HL-60 (cell line): ENCODE data around the gene AP2B1.

Experiments used
- CTCF ChIP-seq: IDR thresholded peaks from one replicate; pipeline ENCODE4 v1.5.1; 2011; ENCODE audit warnings: low read length, control low read depth, inconsistent platforms; ENCODE audit not compliant: insufficient read depth
- GABPA ChIP-seq: IDR thresholded peaks from 2 replicates; pipeline ENCODE4 v1.6.1; 2012; ENCODE audit warnings: low read depth
- REST ChIP-seq: IDR thresholded peaks from 2 replicates; pipeline ENCODE4 v1.6.1; 2012; ENCODE audit warnings: low read depth; ENCODE audit not compliant: insufficient replicate concordance

DNA sequence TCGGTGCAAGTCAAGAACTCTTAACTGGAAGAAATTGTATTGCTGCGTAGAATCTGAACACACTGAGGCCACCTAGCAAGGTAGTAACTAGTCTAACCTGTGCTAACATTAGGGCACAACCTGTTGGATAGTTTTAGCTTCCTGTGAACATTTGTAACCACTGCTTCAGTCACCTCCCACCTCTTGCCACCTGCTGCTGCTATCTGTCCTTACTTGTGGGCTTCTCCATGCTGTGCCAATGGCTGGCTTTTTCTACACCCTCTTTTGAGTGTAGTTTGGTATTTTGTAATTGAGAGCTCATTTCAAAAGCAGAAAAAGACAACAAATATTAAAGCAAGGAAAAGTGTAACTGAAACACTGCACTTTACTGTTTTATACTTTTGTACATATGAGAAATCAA lies 136.6 kb downstream of the AP2B1 start:
- no peak for TF ChIP-seq CTCF
- TF ChIP-seq GABPA = no peak
- no peak for TF ChIP-seq REST
